Measurements from ENCODE around the gene ZBTB7B.
"Not testable (repeated sequence)": the region's sequence is repeated elsewhere in the genome, so short reads cannot be mapped to it uniquely, and the experiment has no call there.

Gene ZBTB7B

GRCh38 chr1:154969246-154969645 lies 33.4 kb upstream of the ZBTB7B start:
- no peak for DNase-seq

GRCh38 chr1:154969860-154970452 lies 32.6 kb upstream of the ZBTB7B start:
- no peak for DNase-seq

- no peak for DNase-seq
Observed at GRCh38 chr1:154970631-154971340, 31.8 kb upstream of the ZBTB7B start, which contains the start of gene SHC1. Gene SHC1, minus strand, starts transcription at chr1:154970747. Its CDS starts 221 bp downstream, at chr1:154970526.

GRCh38 chr1:154971341-154971998 lies 31.1 kb upstream of the ZBTB7B start:
- DNase-seq, result no peak

GRCh38 chr1:154972213-154972516 lies 30.4 kb upstream of the ZBTB7B start:
- no peak for DNase-seq

- DNase-seq, result no peak
Observed at GRCh38 chr1:154972517-154973343, 29.9 kb upstream of the ZBTB7B start.

GRCh38 chr1:154973344-154974101 lies 29.1 kb upstream of the ZBTB7B start:
- DNase-seq, result no peak

- no peak for DNase-seq
Observed at GRCh38 chr1:154974102-154974807, 28.3 kb upstream of the ZBTB7B start, which contains the start of gene CKS1B. Gene CKS1B, plus strand, starts transcription at chr1:154974681. Its CDS starts 65 bp downstream, at chr1:154974746.

GRCh38 chr1:154974808-154975408 lies 27.7 kb upstream of the ZBTB7B start:
- DNase-seq, result no peak

GRCh38 chr1:154975409-154976059 lies 27.1 kb upstream of the ZBTB7B start:
- no peak for DNase-seq

GRCh38 chr1:154977762-154978161 lies 24.8 kb upstream of the ZBTB7B start:
- DNase-seq, result not testable (repeated sequence)

GRCh38 chr1:154978360-154978759 lies 24.2 kb upstream of the ZBTB7B start:
- DNase-seq, result no peak

- no peak for DNase-seq
Observed at GRCh38 chr1:154982341-154982740, 20.3 kb upstream of the ZBTB7B start.

- DNase-seq, result no peak
Observed at GRCh38 chr1:154982897-154983648, 19.5 kb upstream of the ZBTB7B start, which contains the start of gene FLAD1. Gene FLAD1, plus strand, starts transcription at chr1:154983344. Its CDS starts 351 bp downstream, at chr1:154983695.

GRCh38 chr1:154983776-154984466 lies 18.7 kb upstream of the ZBTB7B start:
- no peak for DNase-seq

GRCh38 chr1:154986736-154987135 lies 15.9 kb upstream of the ZBTB7B start:
- not testable (repeated sequence) for DNase-seq

GRCh38 chr1:154987326-154987725 lies 15.3 kb upstream of the ZBTB7B start:
- no peak for DNase-seq

GRCh38 chr1:154988058-154988954 lies 14.3 kb upstream of the ZBTB7B start:
- DNase-seq, result no peak
